PC-3 (cell line): ENCODE data around the gene OGDH. TPM values are rescaled to one million over a fixed set of nuclear protein-coding genes. Genes with fewer than 3 reads are reported as not detected.
A peak's percentile ranks its signal among the peaks of the same experiment; 100 is the strongest.

Experiments used
- ATAC-seq: fragments of 200-7000 bp; cut with Tn5 transposase; 2 replicates; pipeline ENCODE4 v1.9.1; 2020; ENCODE audit warnings: mild to moderate bottlenecking, moderate library complexity
- BruUV-seq: library from RNA; stranded (reverse); fragments of 400-500 nt; replicated peaks from 2 replicates; lab custom pipeline; 2021; lab: Mats Ljungman, UMichigan
- CTCF ChIA-PET: fragments of 300-600 bp; sonication (Branson Sonifier 250); formaldehyde crosslinking; loops from one replicate; lab custom pipeline; 2022; ENCODE audit warnings: antibody characterized with exemption; lab: Charles Lee
- POLR2A ChIA-PET: fragments of 300-600 bp; sonication (Branson Sonifier 250); formaldehyde crosslinking; loops from one replicate; lab custom pipeline; 2022; ENCODE audit warnings: antibody characterized with exemption; ENCODE audit not compliant: unreplicated experiment; lab: Charles Lee
- DNase-seq: peaks from one replicate; pipeline ENCODE4 v3.0.0-alpha.2; 2015
- H2AFZ ChIP-seq: fragments of 300-600 bp; sonication (generic); 2 replicates; pipeline ENCODE4 v1.6.0; 2016; ENCODE audit warnings: antibody characterized with exemption, low read length
- H3F3A ChIP-seq: fragments of 300-600 bp; sonication (generic); one replicate; pipeline ENCODE4 v1.6.0; 2017; ENCODE audit warnings: antibody characterized with exemption, low read length, control low read depth, mild to moderate bottlenecking; ENCODE audit not compliant: unreplicated experiment
- H3K27ac ChIP-seq: fragments of 300-600 bp; sonication (generic); 2 replicates; pipeline ENCODE4 v1.5.1; 2016; ENCODE audit warnings: mild to moderate bottlenecking, low read length
- H3K27me3 ChIP-seq: fragments of 300-600 bp; sonication (generic); 2 replicates; pipeline ENCODE4 v1.6.1; 2016; ENCODE audit warnings: low read length, mixed read lengths
- H3K36me3 ChIP-seq: fragments of 300-600 bp; sonication (generic); 2 replicates; pipeline ENCODE4 v1.6.1; 2016; ENCODE audit warnings: low read depth, mixed run types, low read length, mixed read lengths
- H3K4me1 ChIP-seq: fragments of 300-600 bp; sonication (generic); 2 replicates; pipeline ENCODE4 v1.5.1; 2016; ENCODE audit warnings: low read length; ENCODE audit not compliant: insufficient read depth
- H3K4me2 ChIP-seq: fragments of 300-600 bp; sonication (generic); 2 replicates; pipeline ENCODE4 v1.6.0; 2016; ENCODE audit warnings: low read length
- H3K4me3 ChIP-seq: fragments of 300-600 bp; sonication (generic); 2 replicates; pipeline ENCODE4 v1.5.1; 2016; ENCODE audit warnings: mild to moderate bottlenecking, low read length, mixed read lengths
- H3K79me2 ChIP-seq: fragments of 300-600 bp; sonication (generic); 2 replicates; pipeline ENCODE4 v1.6.1; 2017; ENCODE audit warnings: low read length, mixed read lengths
- H3K9ac ChIP-seq: fragments of 300-600 bp; sonication (generic); 2 replicates; pipeline ENCODE4 v1.6.0; 2016; ENCODE audit warnings: mild to moderate bottlenecking, low read length
- H3K9me2 ChIP-seq: fragments of 300-600 bp; sonication (generic); replicated peaks from 2 replicates; pipeline ENCODE4 v1.6.1; 2016; ENCODE audit warnings: mixed run types, low read length, mixed read lengths
- H3K9me3 ChIP-seq: fragments of 300-600 bp; sonication (generic); 2 replicates; pipeline ENCODE4 v1.6.1; 2016; ENCODE audit warnings: low read length, mixed read lengths
- H4K20me1 ChIP-seq: fragments of 300-600 bp; sonication (generic); 2 replicates; pipeline ENCODE4 v1.6.1; 2016; ENCODE audit warnings: low read length, mixed read lengths
- CTCF ChIP-seq: fragments of 300-600 bp; sonication (generic); conservative IDR thresholded peaks from 2 replicates; pipeline ENCODE4 v1.5.1; 2017; ENCODE audit warnings: antibody characterized with exemption, low read depth, mild to moderate bottlenecking, low read length
- EZH2 ChIP-seq: fragments of 300-600 bp; sonication (generic); IDR thresholded peaks from one replicate; pipeline ENCODE4 v1.6.1; 2017; ENCODE audit warnings: antibody characterized with exemption, mild to moderate bottlenecking, low read length; ENCODE audit not compliant: unreplicated experiment
- EZH2phosphoT487 ChIP-seq: fragments of 300-600 bp; sonication (generic); IDR thresholded peaks from 2 replicates; pipeline ENCODE4 v1.6.1; 2018; ENCODE audit warnings: mild to moderate bottlenecking, antibody characterized with exemption, low read length, borderline replicate concordance
- intact Hi-C: fragments of 100-400 bp; cut with micrococcal nuclease; formaldehyde crosslinking; loops from 2 replicates; pipeline ENCODE4 v1.9.0; 2023
- total RNA-seq: library from RNA; depleted of rRNA; stranded (reverse); fragments of >200 nt; gene quantifications from 2 replicates; pipeline ENCODE4 v1.2.3, GENCODE V29; 2014

OGDH gene
- total RNA-seq, 1 experiment from 2014 or later: 66.2 TPM

GRCh38 chr7:44618045-44618444, 11.6 kb downstream of the OGDH start:
- Histone ChIP-seq H3K36me3 (peaks cover 8% of the 10 kb centered on the region), H3K27me3 (no peaks in the 10 kb centered on the region), H3K27ac (peak overlapping the region; percentile 85), H3K79me2 (peaks cover 97% of the 10 kb centered on the region), H2AFZ (no peak overlapping the region), H3K9ac (peak overlapping the region; percentile 62), H4K20me1 (no peaks in the 10 kb centered on the region), H3F3A (no peaks in the 10 kb centered on the region), H3K9me2 (no peaks in the 10 kb centered on the region), H3K9me3 (no peaks in the 10 kb centered on the region), H3K4me1 (peaks cover 39% of the 10 kb centered on the region), H3K4me2 (peak overlapping the region; percentile 82), H3K4me3 (peak overlapping the region; percentile 49)
- TF ChIP-seq CTCF (no peak), EZH2 (no peak), EZH2phosphoT487 (no peak)
- ATAC-seq (no peak), DNase-seq (no peak)
- intact Hi-C loops: no loop called here
- ChIA-PET CTCF (no interaction called here), POLR2A (no interaction called here)
- BruUV-seq: no TSS peak

- H3K27me3 ChIP-seq: no peaks in the 10 kb centered on the region
- no peaks in the 10 kb centered on the region for H3K9me3 ChIP-seq
- ATAC-seq: peak; percentile 71
- H3K9ac ChIP-seq: peak overlapping the region; percentile 62
- peak overlapping the region; percentile 82 for H3K4me2 ChIP-seq
- DNase-seq: peak; percentile 86
- H3F3A ChIP-seq: no peaks in the 10 kb centered on the region
- intact Hi-C loops: no loop called here
- BruUV-seq: no TSS peak
- H2AFZ ChIP-seq: no peak overlapping the region
- POLR2A ChIA-PET: no interaction called here
- no peaks in the 10 kb centered on the region for H3K9me2 ChIP-seq
- peaks cover 8% of the 10 kb centered on the region for H3K36me3 ChIP-seq
- TF ChIP-seq EZH2 (no peak), EZH2phosphoT487 (no peak), CTCF (no peak)
- H3K4me3 ChIP-seq: peak overlapping the region; percentile 49
- H3K79me2 ChIP-seq: peaks cover 97% of the 10 kb centered on the region
- peak overlapping the region; percentile 85 for H3K27ac ChIP-seq
- H3K4me1 ChIP-seq: peaks cover 39% of the 10 kb centered on the region
- CTCF ChIA-PET: no interaction called here
- H4K20me1 ChIP-seq: no peaks in the 10 kb centered on the region
These were observed 12.3 kb downstream of the OGDH start for GRCh38 chr7:44618753-44619152.

DNA sequence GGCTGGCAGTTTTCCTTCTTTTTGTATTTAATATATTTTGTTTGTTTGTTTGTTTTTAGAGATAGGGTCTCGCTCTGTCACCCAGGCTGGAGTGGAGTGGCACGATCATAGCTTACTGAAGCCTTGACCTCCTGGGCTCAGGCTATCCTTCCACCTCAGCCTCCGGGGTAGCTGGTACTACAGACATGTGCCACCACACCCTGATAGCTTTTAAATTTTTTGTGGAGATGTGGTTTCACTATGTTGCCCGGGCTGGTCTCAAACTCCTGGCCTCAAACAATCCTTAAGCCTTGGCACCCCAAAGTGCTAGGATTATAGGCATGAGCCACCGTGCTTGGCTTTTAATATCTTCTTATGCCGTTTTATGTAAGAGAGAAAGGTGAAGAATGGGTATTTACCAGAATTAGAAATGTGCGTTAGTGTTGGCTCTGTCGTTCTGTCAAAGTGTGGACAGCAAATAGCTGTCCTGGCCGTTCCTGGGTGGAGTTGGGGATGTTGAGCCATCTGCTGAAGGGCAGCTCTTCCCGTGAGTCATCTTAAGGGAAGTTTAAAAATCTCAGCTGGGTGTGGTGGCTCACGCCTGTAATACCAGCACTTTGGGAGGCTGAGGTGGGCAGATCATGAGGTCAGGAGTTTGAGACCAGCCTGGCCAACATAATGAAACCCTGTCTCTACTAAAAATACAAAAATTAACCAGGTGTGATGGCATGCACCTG, 14.8 kb downstream of the OGDH start:
- peak; percentile 70 for ATAC-seq
- CTCF ChIA-PET: no interaction called here
- Histone ChIP-seq H3K4me3 (no peak overlapping the region), H3K36me3 (peaks cover 26% of the 10 kb centered on the region), H3K9me3 (no peaks in the 10 kb centered on the region), H3F3A (no peaks in the 10 kb centered on the region), H2AFZ (no peak overlapping the region), H3K4me2 (no peak overlapping the region), H3K9ac (no peak overlapping the region), H4K20me1 (no peaks in the 10 kb centered on the region), H3K27ac (peak overlapping the region; percentile 44), H3K9me2 (no peaks in the 10 kb centered on the region), H3K27me3 (no peaks in the 10 kb centered on the region), H3K79me2 (peaks cover 83% of the 10 kb centered on the region), H3K4me1 (peaks cover 39% of the 10 kb centered on the region)
- intact Hi-C loops: no loop called here
- no peak for TF ChIP-seq CTCF
- TF ChIP-seq EZH2: no peak
- no peak for TF ChIP-seq EZH2phosphoT487
- POLR2A ChIA-PET: interaction anchor here (0.6 kb wide), 1 partner anchor 14 kb away, joined by 15 read pairs; no protein-coding TSS in a partner anchor
- BruUV-seq: TSS peak; percentile 74
- DNase-seq: peak; percentile 53
